Ovary (tissue), 3 donors: ENCODE results near the gene GNG10.

Experiments
- CTCF ChIP-seq, 3 donors: fragments of 450-650 bp in 2 of 3; fragments of 200-600 bp in 1 of 3; IDR thresholded peaks; one replicate each; pipeline versions ENCODE4 v1.5.1 to v1.8.0; 2016 to 2022; ENCODE audit warnings: antibody characterized with exemption in 3 of 3, mild to moderate bottlenecking in 1 of 3
- POLR2A ChIP-seq: fragments of 450-650 bp; IDR thresholded peaks from one replicate; pipeline ENCODE4 v1.6.1; 2017; ENCODE audit warnings: antibody characterized with exemption, mild to moderate bottlenecking, moderate library complexity
- donor health status: DM: no; HTN: no; CAD: no.

- TF ChIP-seq CTCF (IDR thresholded peaks at IDR 0.05) = no peak
- no peak for TF ChIP-seq POLR2A
Measured at GRCh38 chr9:111711548-111711947, 50.1 kb downstream of the GNG10 start.
